HEK293 (cell line): ENCODE results near the gene MUC5AC.
"Not testable (repeated sequence)": the region's sequence is repeated elsewhere in the genome, so short reads cannot be mapped to it uniquely, and the experiment has no call there.

Source experiments
- CTCF ChIA-PET: fragments of 350-600 bp; formaldehyde crosslinking; extraction: SDS; loops from one replicate; lab custom pipeline; 2021; ENCODE audit warnings: antibody characterized with exemption; lab: Yijun Ruan, JAX
- POLR2A ChIA-PET: fragments of 300-600 bp; formaldehyde crosslinking; extraction: SDS; loops from one replicate; lab custom pipeline; 2020; ENCODE audit warnings: antibody characterized with exemption, inconsistent platforms; lab: Yijun Ruan, JAX
- H3K27ac ChIP-seq: fragments of 200-500 bp; sonication (Bioruptor generic); 2 replicates; pipeline ENCODE4 v1.5.1; 2014; ENCODE audit warnings: low read depth, low read length, control low read depth, inconsistent platforms; ENCODE audit errors: extremely low read depth
- H3K36me3 ChIP-seq, 2 experiments: fragments of 200-500 bp in 1 of 2; sonication (Bioruptor generic) in 1 of 2; 1 replicate in 1 of 2; 2 replicates in 1 of 2; pipeline ENCODE4 v1.5.1; 2014 to 2017; ENCODE audit warnings: inconsistent platforms in 2 of 2, low read length in 2 of 2; ENCODE audit not compliant: control insufficient read depth in 2 of 2, insufficient read depth in 1 of 2
- H3K4me1 ChIP-seq: fragments of 200-500 bp; sonication (Bioruptor generic); 2 replicates; pipeline ENCODE4 v1.5.1; 2014; ENCODE audit warnings: mild to moderate bottlenecking, low read length, inconsistent platforms; ENCODE audit not compliant: control insufficient read depth, insufficient read depth
- H3K4me3 ChIP-seq: 2 replicates; pipeline ENCODE4 v1.5.1; 2011; ENCODE audit warnings: low read depth, mild to moderate bottlenecking, control low read depth, low read length, moderate library complexity
- H3K9me3 ChIP-seq: fragments of 200-500 bp; sonication (Bioruptor generic); 2 replicates; pipeline ENCODE4 v1.5.1; 2014; ENCODE audit warnings: low read depth, low read length, inconsistent platforms; ENCODE audit not compliant: control insufficient read depth, insufficient read depth
- MZF1 ChIP-seq: fragments of 450-650 bp; formaldehyde crosslinking; IDR thresholded peaks from 2 replicates; pipeline ENCODE4 v1.5.1; 2017; ENCODE audit warnings: missing biosample characterization, missing genetic modification characterization, borderline replicate concordance
- ZNF10 ChIP-seq: fragments of 450-650 bp; formaldehyde crosslinking; IDR thresholded peaks from 2 replicates; pipeline ENCODE4 v1.5.1; 2017; ENCODE audit warnings: missing biosample characterization, missing genetic modification characterization
- ZNF174 ChIP-seq: fragments of 450-650 bp; formaldehyde crosslinking; IDR thresholded peaks from 2 replicates; pipeline ENCODE4 v1.5.0; 2017; ENCODE audit warnings: missing biosample characterization, mild to moderate bottlenecking, missing genetic modification characterization
- ZNF175 ChIP-seq: fragments of 450-650 bp; formaldehyde crosslinking; IDR thresholded peaks from 2 replicates; pipeline ENCODE4 v1.5.1; 2016; ENCODE audit warnings: missing biosample characterization, missing genetic modification characterization
- ZNF2 ChIP-seq: fragments of 450-650 bp; formaldehyde crosslinking; IDR thresholded peaks from 2 replicates; pipeline ENCODE4 v1.5.1; 2016; ENCODE audit warnings: missing biosample characterization, missing genetic modification characterization
- ZNF394 ChIP-seq: fragments of 450-650 bp; formaldehyde crosslinking; IDR thresholded peaks from 2 replicates; pipeline ENCODE4 v1.5.1; 2016; ENCODE audit warnings: missing biosample characterization, missing genetic modification characterization, mild to moderate bottlenecking, moderate library complexity, borderline replicate concordance
- ZNF510 ChIP-seq: fragments of 450-650 bp; formaldehyde crosslinking; IDR thresholded peaks from 2 replicates; pipeline ENCODE4 v1.5.1; 2018; ENCODE audit warnings: mild to moderate bottlenecking, missing genetic modification characterization, missing biosample characterization; ENCODE audit not compliant: insufficient replicate concordance
- ZNF654 ChIP-seq: fragments of 450-650 bp; formaldehyde crosslinking; IDR thresholded peaks from 2 replicates; pipeline ENCODE4 v1.5.1; 2016; ENCODE audit warnings: low read depth, missing biosample characterization, missing genetic modification characterization
- ZNF658 ChIP-seq: fragments of 450-650 bp; formaldehyde crosslinking; IDR thresholded peaks from 2 replicates; pipeline ENCODE4; 2016; ENCODE audit warnings: missing biosample characterization, missing genetic modification characterization
- ZNF76 ChIP-seq: fragments of 450-650 bp; formaldehyde crosslinking; IDR thresholded peaks from 2 replicates; pipeline ENCODE4; 2016; ENCODE audit warnings: low read depth, missing biosample characterization, missing genetic modification characterization, borderline replicate concordance
- TF ChIP-seq, protein P1 (sequence below): fragments of 450-650 bp; formaldehyde crosslinking; IDR thresholded peaks from 2 replicates; pipeline ENCODE4 v1.5.1; 2016; ENCODE audit warnings: missing biosample characterization, missing genetic modification characterization, low read depth
- TF ChIP-seq, protein P2 (sequence below): fragments of 450-650 bp; formaldehyde crosslinking; IDR thresholded peaks from 2 replicates; pipeline ENCODE4 v1.5.1; 2016; ENCODE audit warnings: missing biosample characterization, missing genetic modification characterization
- TF ChIP-seq, protein P3 (sequence below): IDR thresholded peaks from 2 replicates; pipeline ENCODE4 v1.6.1; 2011; ENCODE audit warnings: mild to moderate bottlenecking, low read depth, low read length, borderline replicate concordance
- TF ChIP-seq, protein P4 (sequence below): fragments of 450-650 bp; formaldehyde crosslinking; IDR thresholded peaks from 2 replicates; pipeline ENCODE4; 2016; ENCODE audit warnings: missing biosample characterization, missing genetic modification characterization
- TF ChIP-seq, protein P5 (sequence below): fragments of 450-650 bp; formaldehyde crosslinking; IDR thresholded peaks from 2 replicates; pipeline ENCODE4 v1.5.1; 2016; ENCODE audit warnings: missing biosample characterization, missing genetic modification characterization

Gene MUC5AC

DNA sequence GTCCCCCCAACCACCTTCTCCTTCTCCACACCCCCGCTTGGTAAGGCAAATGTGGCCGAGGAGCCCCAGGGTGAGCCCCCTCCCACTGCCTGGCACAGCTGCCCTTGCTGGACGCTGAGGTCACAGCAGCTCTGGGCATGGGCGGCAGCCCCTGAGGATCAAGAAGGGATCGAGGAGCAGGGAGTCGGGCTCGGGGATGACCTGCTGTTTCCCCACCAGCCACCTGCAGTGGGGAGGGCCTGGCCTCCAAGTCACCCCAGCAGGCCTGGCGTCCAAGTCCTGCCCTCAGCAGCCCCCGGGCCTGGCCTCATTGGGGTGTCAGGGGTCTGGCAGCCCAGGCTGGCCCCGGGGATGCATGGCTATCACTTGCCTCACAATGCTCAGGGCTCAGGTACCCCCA is 23.7 kb downstream of the MUC5AC start (continued):
- TF ChIP-seq, protein P1, sequence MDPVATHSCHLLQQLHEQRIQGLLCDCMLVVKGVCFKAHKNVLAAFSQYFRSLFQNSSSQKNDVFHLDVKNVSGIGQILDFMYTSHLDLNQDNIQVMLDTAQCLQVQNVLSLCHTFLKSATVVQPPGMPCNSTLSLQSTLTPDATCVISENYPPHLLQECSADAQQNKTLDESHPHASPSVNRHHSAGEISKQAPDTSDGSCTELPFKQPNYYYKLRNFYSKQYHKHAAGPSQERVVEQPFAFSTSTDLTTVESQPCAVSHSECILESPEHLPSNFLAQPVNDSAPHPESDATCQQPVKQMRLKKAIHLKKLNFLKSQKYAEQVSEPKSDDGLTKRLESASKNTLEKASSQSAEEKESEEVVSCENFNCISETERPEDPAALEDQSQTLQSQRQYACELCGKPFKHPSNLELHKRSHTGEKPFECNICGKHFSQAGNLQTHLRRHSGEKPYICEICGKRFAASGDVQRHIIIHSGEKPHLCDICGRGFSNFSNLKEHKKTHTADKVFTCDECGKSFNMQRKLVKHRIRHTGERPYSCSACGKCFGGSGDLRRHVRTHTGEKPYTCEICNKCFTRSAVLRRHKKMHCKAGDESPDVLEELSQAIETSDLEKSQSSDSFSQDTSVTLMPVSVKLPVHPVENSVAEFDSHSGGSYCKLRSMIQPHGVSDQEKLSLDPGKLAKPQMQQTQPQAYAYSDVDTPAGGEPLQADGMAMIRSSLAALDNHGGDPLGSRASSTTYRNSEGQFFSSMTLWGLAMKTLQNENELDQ (tag by site-specific recombination) = no peak
- TF ChIP-seq ZNF10 (tag by site-specific recombination) (no peak), ZNF2 (tag by site-specific recombination) (no peak), MZF1 (tag by site-specific recombination) (no peak)
- TF ChIP-seq, protein P2, sequence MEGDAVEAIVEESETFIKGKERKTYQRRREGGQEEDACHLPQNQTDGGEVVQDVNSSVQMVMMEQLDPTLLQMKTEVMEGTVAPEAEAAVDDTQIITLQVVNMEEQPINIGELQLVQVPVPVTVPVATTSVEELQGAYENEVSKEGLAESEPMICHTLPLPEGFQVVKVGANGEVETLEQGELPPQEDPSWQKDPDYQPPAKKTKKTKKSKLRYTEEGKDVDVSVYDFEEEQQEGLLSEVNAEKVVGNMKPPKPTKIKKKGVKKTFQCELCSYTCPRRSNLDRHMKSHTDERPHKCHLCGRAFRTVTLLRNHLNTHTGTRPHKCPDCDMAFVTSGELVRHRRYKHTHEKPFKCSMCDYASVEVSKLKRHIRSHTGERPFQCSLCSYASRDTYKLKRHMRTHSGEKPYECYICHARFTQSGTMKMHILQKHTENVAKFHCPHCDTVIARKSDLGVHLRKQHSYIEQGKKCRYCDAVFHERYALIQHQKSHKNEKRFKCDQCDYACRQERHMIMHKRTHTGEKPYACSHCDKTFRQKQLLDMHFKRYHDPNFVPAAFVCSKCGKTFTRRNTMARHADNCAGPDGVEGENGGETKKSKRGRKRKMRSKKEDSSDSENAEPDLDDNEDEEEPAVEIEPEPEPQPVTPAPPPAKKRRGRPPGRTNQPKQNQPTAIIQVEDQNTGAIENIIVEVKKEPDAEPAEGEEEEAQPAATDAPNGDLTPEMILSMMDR = no peak
- TF ChIP-seq, all 188 proteins: peak for 0

DNA sequence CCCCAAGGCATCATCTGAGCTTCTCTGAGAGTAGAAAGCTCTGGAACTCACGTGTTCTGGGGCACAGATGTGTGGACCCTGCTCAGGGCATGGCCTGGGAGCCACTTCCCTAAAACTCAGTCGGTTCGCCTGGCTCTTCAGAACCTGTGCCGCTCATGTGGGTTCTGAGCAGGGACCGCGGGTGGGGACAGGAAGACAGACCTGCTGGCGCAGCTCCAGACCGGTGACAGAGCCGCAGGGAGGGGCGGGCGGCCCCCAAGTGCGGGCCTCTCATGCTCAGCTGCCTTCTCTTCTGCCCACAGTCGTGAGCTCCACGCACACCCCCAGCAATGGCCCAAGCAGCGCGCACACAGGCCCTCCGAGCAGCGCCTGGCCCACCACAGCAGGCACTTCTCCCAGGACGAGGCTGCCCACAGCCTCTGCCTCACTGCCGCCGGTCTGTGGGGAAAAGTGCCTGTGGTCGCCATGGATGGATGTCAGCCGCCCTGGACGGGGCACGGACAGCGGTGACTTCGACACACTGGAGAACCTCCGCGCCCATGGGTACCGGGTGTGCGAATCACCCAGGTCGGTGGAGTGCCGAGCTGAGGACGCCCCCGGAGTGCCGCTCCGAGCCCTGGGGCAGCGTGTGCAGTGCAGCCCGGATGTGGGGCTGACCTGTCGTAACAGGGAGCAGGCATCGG is 24.2 kb downstream of the MUC5AC start:
- H3K36me3 ChIP-seq = no peaks in the 10 kb centered on the region
- POLR2A ChIA-PET = no interaction called here
- H3K27ac ChIP-seq = no peak overlapping the region
- H3K4me1 ChIP-seq = no peaks in the 10 kb centered on the region
- H3K4me3 ChIP-seq = no peak overlapping the region
- no peak for TF ChIP-seq ZNF394 (tag by site-specific recombination)
- no peak for TF ChIP-seq ZNF658
- TF ChIP-seq, protein P3, sequence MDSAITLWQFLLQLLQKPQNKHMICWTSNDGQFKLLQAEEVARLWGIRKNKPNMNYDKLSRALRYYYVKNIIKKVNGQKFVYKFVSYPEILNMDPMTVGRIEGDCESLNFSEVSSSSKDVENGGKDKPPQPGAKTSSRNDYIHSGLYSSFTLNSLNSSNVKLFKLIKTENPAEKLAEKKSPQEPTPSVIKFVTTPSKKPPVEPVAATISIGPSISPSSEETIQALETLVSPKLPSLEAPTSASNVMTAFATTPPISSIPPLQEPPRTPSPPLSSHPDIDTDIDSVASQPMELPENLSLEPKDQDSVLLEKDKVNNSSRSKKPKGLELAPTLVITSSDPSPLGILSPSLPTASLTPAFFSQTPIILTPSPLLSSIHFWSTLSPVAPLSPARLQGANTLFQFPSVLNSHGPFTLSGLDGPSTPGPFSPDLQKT = no peak
- TF ChIP-seq ZNF654 (tag by site-specific recombination) = no peak
- no peak for TF ChIP-seq ZNF2 (tag by site-specific recombination)
- TF ChIP-seq, protein P4, sequence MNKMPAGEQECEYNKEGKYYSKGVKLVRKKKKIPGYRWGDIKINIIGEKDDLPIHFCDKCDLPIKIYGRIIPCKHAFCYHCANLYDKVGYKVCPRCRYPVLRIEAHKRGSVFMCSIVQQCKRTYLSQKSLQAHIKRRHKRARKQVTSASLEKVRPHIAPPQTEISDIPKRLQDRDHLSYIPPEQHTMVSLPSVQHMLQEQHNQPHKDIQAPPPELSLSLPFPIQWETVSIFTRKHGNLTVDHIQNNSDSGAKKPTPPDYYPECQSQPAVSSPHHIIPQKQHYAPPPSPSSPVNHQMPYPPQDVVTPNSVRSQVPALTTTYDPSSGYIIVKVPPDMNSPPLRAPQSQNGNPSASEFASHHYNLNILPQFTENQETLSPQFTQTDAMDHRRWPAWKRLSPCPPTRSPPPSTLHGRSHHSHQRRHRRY (tag by site-specific recombination) = no peak
- TF ChIP-seq, protein P5, sequence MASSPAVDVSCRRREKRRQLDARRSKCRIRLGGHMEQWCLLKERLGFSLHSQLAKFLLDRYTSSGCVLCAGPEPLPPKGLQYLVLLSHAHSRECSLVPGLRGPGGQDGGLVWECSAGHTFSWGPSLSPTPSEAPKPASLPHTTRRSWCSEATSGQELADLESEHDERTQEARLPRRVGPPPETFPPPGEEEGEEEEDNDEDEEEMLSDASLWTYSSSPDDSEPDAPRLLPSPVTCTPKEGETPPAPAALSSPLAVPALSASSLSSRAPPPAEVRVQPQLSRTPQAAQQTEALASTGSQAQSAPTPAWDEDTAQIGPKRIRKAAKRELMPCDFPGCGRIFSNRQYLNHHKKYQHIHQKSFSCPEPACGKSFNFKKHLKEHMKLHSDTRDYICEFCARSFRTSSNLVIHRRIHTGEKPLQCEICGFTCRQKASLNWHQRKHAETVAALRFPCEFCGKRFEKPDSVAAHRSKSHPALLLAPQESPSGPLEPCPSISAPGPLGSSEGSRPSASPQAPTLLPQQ (tag by site-specific recombination) = no peak
- no peak for TF ChIP-seq ZNF76 (tag by site-specific recombination)
- TF ChIP-seq ZNF510 = no peak
- TF ChIP-seq ZNF174 (tag by site-specific recombination) = no peak
- TF ChIP-seq ZNF175 (tag by site-specific recombination) = no peak
- CTCF ChIA-PET = no interaction called here
- no peaks in the 10 kb centered on the region for H3K9me3 ChIP-seq

DNA sequence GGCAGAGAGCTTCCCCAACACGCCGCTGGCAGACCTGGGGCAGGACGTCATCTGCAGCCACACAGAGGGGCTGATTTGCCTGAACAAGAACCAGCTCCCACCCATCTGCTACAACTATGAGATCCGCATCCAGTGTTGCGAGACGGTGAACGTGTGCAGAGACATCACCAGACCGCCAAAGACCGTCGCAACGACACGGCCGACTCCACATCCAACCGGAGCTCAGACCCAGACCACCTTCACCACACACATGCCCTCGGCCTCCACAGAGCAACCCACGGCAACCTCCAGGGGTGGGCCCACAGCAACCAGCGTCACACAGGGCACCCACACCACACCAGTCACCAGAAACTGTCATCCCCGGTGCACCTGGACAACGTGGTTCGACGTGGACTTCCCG is 26.4 kb downstream of the MUC5AC start:
- CTCF ChIA-PET = interaction anchor here (0.6 kb wide), 1 partner anchor 37 kb away, joined by 3 read pairs; no protein-coding TSS in a partner anchor
- H3K9me3 ChIP-seq, POLR2A ChIA-PET, H3K36me3 ChIP-seq, H3K4me1 ChIP-seq, H3K4me3 ChIP-seq, H3K27ac ChIP-seq: not testable (repeated sequence)

DNA sequence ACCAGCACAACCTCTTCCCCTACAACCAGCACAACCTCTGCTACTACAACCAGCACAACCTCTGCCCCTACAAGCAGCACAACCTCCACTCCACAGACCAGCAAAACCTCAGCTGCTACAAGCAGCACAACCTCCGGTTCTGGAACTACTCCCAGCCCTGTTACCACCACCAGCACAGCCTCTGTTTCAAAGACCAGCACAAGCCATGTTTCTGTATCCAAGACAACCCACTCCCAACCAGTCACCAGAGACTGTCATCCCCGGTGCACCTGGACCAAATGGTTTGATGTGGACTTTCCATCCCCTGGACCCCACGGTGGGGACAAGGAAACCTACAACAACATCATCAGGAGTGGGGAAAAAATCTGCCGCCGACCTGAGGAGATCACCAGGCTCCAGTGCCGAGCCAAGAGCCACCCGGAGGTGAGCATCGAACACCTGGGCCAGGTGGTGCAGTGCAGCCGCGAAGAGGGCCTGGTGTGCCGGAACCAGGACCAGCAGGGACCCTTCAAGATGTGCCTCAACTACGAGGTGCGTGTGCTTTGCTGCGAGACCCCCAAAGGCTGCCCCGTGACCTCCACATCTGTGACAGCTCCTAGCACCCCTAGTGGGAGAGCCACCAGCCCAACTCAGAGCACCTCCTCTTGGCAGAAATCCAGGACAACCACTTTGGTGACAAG is 30.8 kb downstream of the MUC5AC start:
- CTCF ChIA-PET, H3K4me3 ChIP-seq, H3K27ac ChIP-seq, H3K9me3 ChIP-seq, POLR2A ChIA-PET, H3K4me1 ChIP-seq, H3K36me3 ChIP-seq: not testable (repeated sequence)

DNA sequence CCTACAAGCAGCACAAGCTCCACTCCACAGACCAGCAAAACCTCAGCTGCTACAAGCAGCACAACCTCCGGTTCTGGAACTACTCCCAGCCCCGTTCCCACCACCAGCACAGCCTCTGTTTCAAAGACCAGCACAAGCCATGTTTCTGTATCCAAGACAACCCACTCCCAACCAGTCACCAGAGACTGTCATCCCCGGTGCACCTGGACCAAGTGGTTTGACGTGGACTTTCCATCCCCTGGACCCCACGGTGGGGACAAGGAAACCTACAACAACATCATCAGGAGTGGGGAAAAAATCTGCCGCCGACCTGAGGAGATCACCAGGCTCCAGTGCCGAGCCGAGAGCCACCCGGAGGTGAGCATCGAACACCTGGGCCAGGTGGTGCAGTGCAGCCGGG is 32.1 kb downstream of the MUC5AC start:
- H3K4me3 ChIP-seq, H3K9me3 ChIP-seq, H3K27ac ChIP-seq, POLR2A ChIA-PET, H3K4me1 ChIP-seq, CTCF ChIA-PET, H3K36me3 ChIP-seq: not testable (repeated sequence)
